ENCODE results near the gene CCL2. TPM values are rescaled to one million over a fixed set of nuclear protein-coding genes. Genes with fewer than 3 reads are reported as not detected.

Gene CCL2
- total and polyA plus RNA-seq, 2 donors (not counting 1 experiment from before 2014, with no cell fraction given) = 4.4 TPM; not detected in 1

DNA sequence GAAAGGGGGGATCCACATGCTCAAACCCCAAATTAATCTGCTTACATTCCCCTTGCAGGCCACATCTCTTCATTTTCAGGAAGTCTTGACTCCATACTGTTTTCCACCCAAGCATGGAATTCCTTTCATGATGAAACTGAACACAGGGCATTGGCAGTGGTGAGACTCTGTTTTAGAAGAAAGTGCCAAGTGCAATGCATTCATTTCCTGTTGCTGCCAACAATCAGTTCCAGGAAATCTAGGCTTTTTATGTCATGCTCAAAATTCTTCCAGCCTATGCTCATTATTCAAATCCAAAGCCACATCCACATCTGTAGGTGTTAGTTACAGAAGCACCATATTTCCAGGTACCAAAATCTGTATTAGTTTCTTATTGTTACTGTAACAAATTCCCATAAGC is 4.1 kb downstream of the CCL2 start:
- no peaks in the 10 kb centered on the region for H3K9me3 Mint-ChIP-seq (ENCODE audit: insufficient read depth)
- peaks cover 45% of the 10 kb centered on the region for H3K27me3 Mint-ChIP-seq
- no peak overlapping the region for H3K4me3 ChIP-seq (ENCODE audit: control extremely low read depth in 1 of 5, extremely low read depth in 1 of 5, insufficient read depth in 1 of 5, low read depth in 2 of 5, low read length in 4 of 5)
- peaks cover 0 to 25% (median 16%) of the 10 kb centered on the region in 4 experiments for H3K27me3 ChIP-seq (replicated peaks in 1 of 4; ENCODE audit: control extremely low read depth in 1 of 4, control insufficient read depth in 3 of 4, insufficient read depth in 4 of 4, low read length in 3 of 4)
- H3K4me1 Mint-ChIP-seq = peaks cover 1% of the 10 kb centered on the region
- no peaks in the 10 kb centered on the region for H4K20me1 ChIP-seq (ENCODE audit: control insufficient read depth, insufficient read depth, low read length, poor library complexity, severe bottlenecking)
- no peaks in the 10 kb centered on the region for H3K9me3 ChIP-seq (ENCODE audit: control extremely low read depth in 1 of 3, control insufficient read depth in 2 of 3, insufficient read depth in 1 of 3, low read length in 2 of 3)
- DNase-seq (no peak), ATAC-seq (ENCODE audit: low read depth) (no peak)
- intact Hi-C loops (cut with micrococcal nuclease) = no loop called here
- no peak overlapping the region for H2AFZ ChIP-seq (ENCODE audit: insufficient read depth, low read depth, low read length, poor library complexity, severe bottlenecking)
- no peak overlapping the region for H3K4me2 ChIP-seq (replicated peaks; ENCODE audit: low read depth, low read length, poor library complexity, severe bottlenecking)
- TF ChIP-seq, protein P1, sequence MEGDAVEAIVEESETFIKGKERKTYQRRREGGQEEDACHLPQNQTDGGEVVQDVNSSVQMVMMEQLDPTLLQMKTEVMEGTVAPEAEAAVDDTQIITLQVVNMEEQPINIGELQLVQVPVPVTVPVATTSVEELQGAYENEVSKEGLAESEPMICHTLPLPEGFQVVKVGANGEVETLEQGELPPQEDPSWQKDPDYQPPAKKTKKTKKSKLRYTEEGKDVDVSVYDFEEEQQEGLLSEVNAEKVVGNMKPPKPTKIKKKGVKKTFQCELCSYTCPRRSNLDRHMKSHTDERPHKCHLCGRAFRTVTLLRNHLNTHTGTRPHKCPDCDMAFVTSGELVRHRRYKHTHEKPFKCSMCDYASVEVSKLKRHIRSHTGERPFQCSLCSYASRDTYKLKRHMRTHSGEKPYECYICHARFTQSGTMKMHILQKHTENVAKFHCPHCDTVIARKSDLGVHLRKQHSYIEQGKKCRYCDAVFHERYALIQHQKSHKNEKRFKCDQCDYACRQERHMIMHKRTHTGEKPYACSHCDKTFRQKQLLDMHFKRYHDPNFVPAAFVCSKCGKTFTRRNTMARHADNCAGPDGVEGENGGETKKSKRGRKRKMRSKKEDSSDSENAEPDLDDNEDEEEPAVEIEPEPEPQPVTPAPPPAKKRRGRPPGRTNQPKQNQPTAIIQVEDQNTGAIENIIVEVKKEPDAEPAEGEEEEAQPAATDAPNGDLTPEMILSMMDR (IDR thresholded peaks at IDR 0.05) = no peak
- no peak for TF ChIP-seq EZH2 (IDR thresholded peaks at IDR 0.05; ENCODE audit: borderline replicate concordance, insufficient read depth, low read depth, low read length, poor library complexity, severe bottlenecking)
- peaks cover 0 to 6% of the 10 kb centered on the region in 2 donors for H3K4me1 ChIP-seq (ENCODE audit: control insufficient read depth in 2 of 2, insufficient read depth in 2 of 2, low read length in 2 of 2)
- no peaks in the 10 kb centered on the region for H3K79me2 ChIP-seq (ENCODE audit: control insufficient read depth, insufficient read depth, low read length)
- no peak overlapping the region for H3K4me3 Mint-ChIP-seq
- H3K36me3 ChIP-seq (replicated peaks in 1 of 2; ENCODE audit: control extremely low read depth in 1 of 2, control insufficient read depth in 1 of 2, extremely low read depth in 1 of 2, insufficient read depth in 2 of 2, low read length in 1 of 2) = no peaks in the 10 kb centered on the region
- no peak overlapping the region for H3K27ac ChIP-seq (ENCODE audit: low read length in 2 of 2)
- POLR2A ChIA-PET = no interaction called here
- H3K27ac Mint-ChIP-seq = no peak overlapping the region
- CTCF ChIA-PET = no interaction called here
- H3K9ac ChIP-seq (ENCODE audit: low read length) = no peak overlapping the region

DNA sequence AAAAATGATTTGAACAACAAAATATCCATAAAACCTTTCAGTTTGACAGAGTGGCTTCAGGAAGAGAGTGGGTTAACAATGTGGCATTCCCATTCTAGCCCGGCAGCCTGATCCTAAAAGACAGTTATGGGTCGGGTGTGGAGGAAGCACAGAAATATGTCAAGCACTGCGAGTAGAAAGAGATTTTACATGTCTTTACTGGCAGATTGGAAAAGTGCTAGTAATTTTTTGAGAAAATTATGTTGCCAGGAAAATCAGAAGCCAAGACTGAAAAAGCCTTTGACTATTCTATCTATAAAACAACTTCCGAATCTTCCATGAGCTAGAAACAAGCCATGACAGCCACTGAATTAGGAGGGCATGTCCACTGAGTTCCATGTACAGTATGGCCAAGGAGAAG is 5.8 kb downstream of the CCL2 start:
- POLR2A ChIA-PET = no interaction called here
- WGBS (ENCODE audit: insufficient coverage) = 100% methylated on average over 1 of the region's 4 CpGs
- H3K79me2 ChIP-seq (ENCODE audit: control insufficient read depth, insufficient read depth, low read length) = no peaks in the 10 kb centered on the region

More for the DNA sequence above, 5.8 kb downstream of the CCL2 start:
- H4K20me1 ChIP-seq (ENCODE audit: control insufficient read depth, insufficient read depth, low read length, poor library complexity, severe bottlenecking) = no peaks in the 10 kb centered on the region
- no peaks in the 10 kb centered on the region for H3K9me3 Mint-ChIP-seq (ENCODE audit: insufficient read depth)
- ATAC-seq (ENCODE audit: low read depth) = no peak
- H3K27me3 ChIP-seq (replicated peaks in 1 of 4; ENCODE audit: control extremely low read depth in 1 of 4, control insufficient read depth in 3 of 4, insufficient read depth in 4 of 4, low read length in 3 of 4) = peaks cover 0 to 14% (median 10%) of the 10 kb centered on the region in 4 experiments
- no peak overlapping the region for H3K9ac ChIP-seq (ENCODE audit: low read length)
- H3K4me3 Mint-ChIP-seq = no peak overlapping the region
- DNase-seq = no peak
- no peak overlapping the region for H2AFZ ChIP-seq (ENCODE audit: insufficient read depth, low read depth, low read length, poor library complexity, severe bottlenecking)
- H3K27ac ChIP-seq (ENCODE audit: low read length in 2 of 2) = no peak overlapping the region
- TF ChIP-seq, protein P1 (IDR thresholded peaks at IDR 0.05) = no peak
- TF ChIP-seq EZH2 (IDR thresholded peaks at IDR 0.05; ENCODE audit: borderline replicate concordance, insufficient read depth, low read depth, low read length, poor library complexity, severe bottlenecking) = no peak
- CTCF ChIA-PET = no interaction called here
- H3K27me3 Mint-ChIP-seq = peaks cover 52% of the 10 kb centered on the region
- intact Hi-C loops (cut with micrococcal nuclease) = no loop called here
- H3K4me1 Mint-ChIP-seq = no peaks in the 10 kb centered on the region
- H3K4me3 ChIP-seq (ENCODE audit: control extremely low read depth in 1 of 5, extremely low read depth in 1 of 5, insufficient read depth in 1 of 5, low read depth in 2 of 5, low read length in 4 of 5) = no peak overlapping the region
- no peaks in the 10 kb centered on the region for H3K36me3 ChIP-seq (replicated peaks in 1 of 2; ENCODE audit: control extremely low read depth in 1 of 2, control insufficient read depth in 1 of 2, extremely low read depth in 1 of 2, insufficient read depth in 2 of 2, low read length in 1 of 2)
- no peak overlapping the region for H3K27ac Mint-ChIP-seq
- H3K4me2 ChIP-seq (replicated peaks; ENCODE audit: low read depth, low read length, poor library complexity, severe bottlenecking) = no peak overlapping the region
- no peaks in the 10 kb centered on the region for H3K4me1 ChIP-seq (ENCODE audit: control insufficient read depth in 2 of 2, insufficient read depth in 2 of 2, low read length in 2 of 2)
- no peaks in the 10 kb centered on the region for H3K9me3 ChIP-seq (ENCODE audit: control extremely low read depth in 1 of 3, control insufficient read depth in 2 of 3, insufficient read depth in 1 of 3, low read length in 2 of 3)

All from B cell (primary cell).